ENCODE results near the gene CD226.
"Not testable (repeated sequence)": the region's sequence is repeated elsewhere in the genome, so short reads cannot be mapped to it uniquely, and the experiment has no call there.

CD226 gene

DNA sequence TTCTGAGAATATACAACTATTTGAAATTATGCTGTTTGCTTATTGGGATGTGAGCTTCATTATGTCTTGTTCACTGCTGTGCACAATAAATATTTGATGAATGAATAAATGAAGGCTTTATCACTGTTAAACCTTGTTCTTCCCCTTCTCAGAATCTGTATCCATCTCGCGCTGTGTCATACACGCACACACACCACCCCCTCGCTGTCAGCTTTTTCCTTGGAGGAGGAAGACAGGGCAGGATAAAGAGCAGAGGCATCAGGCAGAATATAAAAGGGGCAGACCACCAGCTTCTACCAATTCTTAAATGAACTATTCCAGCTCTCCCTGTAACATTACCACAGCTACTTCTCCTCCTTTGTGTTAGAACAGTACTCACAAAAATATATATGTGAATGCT, 75.0 kb downstream of the CD226 start:
- DNase-seq (ENCODE audit: low read depth): no peak

GRCh38 chr18:69871363-69871762, 76.3 kb downstream of the CD226 start:
- no peak for DNase-seq (ENCODE audit: low read depth)

GRCh38 chr18:69870736-69871135, 76.9 kb downstream of the CD226 start:
- no peak for DNase-seq (ENCODE audit: low read depth)

- no peak for DNase-seq (ENCODE audit: low read depth)
Observed at GRCh38 chr18:69866212-69866611, 81.5 kb downstream of the CD226 start.

DNA sequence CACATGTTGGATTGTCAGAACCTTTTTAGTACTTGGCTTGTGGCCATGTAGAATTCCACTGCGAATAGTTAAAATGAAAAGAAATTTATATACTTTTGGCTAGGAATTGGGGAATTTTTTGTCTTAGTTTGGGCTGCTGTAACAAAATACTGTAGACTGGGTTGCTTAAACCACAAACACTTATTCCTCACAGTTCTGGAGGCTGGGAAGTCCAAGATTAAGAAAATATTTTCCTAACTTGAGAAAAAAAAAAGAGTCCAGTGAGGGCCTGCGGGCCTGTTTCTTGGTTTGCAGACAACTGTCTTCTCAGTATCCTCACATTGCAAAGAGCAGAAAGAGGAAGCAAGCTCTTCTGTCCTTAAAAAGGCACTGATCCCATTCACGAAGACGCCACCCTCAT, 81.9 kb downstream of the CD226 start:
- no peak for DNase-seq (ENCODE audit: low read depth)

- not testable (repeated sequence) for DNase-seq (ENCODE audit: low read depth)
Observed at GRCh38 chr18:69864802-69865201, 82.9 kb downstream of the CD226 start.

DNA sequence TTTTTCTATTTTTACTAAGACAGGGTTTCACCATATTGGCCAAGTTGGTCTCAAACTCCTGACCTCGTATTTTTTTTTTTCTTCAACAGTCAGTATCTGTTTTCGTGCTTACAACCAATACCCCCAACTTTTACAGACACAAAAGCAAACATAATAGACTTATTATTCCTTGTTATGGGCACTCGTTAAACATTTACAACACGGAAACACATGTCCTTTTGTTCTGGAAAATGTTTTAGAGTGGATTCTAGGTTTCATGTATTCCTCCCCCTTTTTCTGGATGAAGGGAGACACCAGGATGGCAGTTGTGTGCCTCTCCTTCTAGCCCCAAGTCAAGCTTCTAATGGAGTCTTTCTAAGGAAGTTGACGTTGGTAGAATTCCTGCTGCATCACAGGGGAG, 88.8 kb downstream of the CD226 start:
- no peak for DNase-seq (ENCODE audit: low read depth)

- DNase-seq (ENCODE audit: low read depth): no peak
Observed at GRCh38 chr18:69854455-69854854, 93.2 kb downstream of the CD226 start.

GRCh38 chr18:69853051-69853450, 94.6 kb downstream of the CD226 start:
- no peak for DNase-seq (ENCODE audit: low read depth)

GRCh38 chr18:69845593-69846506, 101.8 kb downstream of the CD226 start:
- no peak for DNase-seq (ENCODE audit: low read depth)

DNA sequence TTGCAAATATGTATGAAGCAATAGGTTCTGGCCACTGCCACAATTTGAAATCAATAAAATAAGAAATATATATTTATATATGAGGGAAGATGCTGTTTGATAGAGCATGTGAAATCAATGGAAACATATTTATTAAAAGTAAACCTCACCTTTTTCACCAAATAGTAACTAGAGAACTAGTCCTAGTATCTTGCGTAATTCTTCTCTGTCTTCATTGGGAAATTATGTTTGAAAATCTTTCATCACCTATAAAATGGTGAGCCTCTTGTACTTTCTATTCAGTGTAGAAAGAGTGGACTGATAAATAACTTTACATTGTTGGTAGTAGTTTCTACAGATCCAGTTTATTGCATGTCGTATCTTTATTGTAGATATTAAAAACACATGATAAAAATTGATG, 103.0 kb downstream of the CD226 start:
- DNase-seq (ENCODE audit: low read depth): no peak

DNA sequence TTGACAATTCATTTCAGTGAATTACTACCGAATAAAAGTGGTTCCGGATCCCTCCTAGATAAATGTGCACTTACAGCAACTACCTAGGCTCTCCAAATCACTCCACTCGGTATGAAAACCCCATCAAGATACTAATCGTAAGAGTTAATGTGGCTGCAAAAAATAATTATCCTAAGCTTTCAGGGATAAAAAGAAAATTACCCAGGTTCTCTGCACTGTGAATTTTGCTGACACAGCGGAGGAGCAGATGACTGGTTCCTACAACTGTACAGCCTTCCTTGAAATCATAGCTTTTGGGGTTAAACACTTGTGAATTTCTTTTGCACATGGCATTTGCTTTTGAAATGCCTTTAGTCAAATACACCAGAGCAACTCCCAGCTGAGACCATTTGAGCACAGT, 104.7 kb downstream of the CD226 start:
- DNase-seq (ENCODE audit: low read depth): no peak

DNA sequence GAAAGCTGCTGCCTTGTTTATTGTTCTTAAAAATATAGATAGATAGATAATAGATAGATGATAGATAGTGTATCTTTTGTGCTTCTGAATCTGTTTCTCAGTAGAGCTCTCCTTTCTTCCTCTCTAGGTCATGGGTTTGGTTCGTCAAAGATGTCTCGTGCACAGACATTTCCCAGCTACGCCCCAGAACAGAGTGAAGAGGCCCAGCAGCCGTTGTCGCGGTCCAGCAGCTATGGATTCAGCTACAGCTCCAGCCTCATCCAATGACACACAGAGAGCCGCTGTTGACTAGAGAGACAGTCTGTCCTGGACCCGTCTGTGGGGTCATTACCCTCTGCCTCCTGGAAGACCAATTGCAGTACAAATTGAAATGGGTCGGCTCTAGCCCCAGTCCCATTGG, 106.6 kb downstream of the CD226 start:
- no peak for DNase-seq (ENCODE audit: low read depth)

DNA sequence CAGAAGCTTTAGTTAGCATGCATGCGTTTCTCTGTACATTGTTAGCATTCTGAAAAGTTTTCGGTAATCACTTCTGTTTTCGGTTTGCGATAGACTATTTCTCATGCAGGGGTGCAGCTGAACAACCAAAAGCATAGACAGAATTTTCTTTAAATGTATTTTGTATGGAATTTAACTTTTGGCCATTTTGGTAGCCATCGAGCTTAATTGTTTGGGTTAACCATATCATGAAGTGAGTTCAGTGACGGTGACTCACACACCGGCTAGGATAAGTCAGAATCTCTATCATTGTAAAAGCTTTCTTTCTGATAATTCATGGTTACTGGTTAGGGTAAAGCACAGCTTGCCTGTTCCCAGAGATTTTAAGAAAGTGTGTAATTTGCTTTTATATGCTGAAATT, 107.2 kb downstream of the CD226 start:
- DNase-seq (ENCODE audit: low read depth): no peak

DNA sequence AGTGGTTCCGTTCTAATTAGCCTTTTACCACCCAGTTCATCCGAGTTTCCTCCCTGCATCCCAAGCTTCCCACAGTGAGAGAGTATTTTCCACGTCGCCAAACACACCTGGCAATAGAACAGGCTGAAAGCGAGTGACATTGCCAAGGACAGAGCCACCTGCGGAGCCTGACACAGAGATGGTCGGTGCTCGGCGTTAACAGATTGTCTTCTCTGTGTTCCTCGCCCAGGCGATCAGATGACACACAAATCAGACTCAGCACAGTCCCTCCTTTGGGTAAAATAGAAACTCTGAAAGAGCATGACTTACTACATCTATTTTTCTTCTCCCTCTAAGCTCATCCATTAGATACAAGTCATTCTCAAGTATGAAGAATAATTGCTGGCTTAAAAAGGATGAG, 107.7 kb downstream of the CD226 start:
- no peak for DNase-seq (ENCODE audit: low read depth)

DNA sequence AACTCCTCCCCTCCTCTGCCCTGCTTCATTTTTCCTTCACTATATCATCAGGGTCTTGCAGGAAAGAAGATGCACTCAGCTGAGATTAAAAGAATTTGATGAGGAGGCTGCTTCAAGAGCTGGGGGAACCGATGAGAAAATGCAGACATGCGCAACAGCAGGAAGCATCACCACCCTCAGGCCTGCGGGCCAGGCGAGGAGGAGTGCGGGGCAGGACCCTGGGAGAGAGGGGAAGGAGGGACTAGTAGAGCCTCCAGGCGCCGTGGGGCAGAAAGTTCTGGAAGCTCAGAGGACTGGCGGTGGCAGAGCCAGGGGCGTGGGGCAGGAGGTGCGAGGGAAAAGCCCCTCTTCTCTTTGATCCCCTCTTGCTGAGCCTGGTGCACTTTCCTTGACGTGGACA, 108.2 kb downstream of the CD226 start:
- DNase-seq (ENCODE audit: low read depth): no peak

DNA sequence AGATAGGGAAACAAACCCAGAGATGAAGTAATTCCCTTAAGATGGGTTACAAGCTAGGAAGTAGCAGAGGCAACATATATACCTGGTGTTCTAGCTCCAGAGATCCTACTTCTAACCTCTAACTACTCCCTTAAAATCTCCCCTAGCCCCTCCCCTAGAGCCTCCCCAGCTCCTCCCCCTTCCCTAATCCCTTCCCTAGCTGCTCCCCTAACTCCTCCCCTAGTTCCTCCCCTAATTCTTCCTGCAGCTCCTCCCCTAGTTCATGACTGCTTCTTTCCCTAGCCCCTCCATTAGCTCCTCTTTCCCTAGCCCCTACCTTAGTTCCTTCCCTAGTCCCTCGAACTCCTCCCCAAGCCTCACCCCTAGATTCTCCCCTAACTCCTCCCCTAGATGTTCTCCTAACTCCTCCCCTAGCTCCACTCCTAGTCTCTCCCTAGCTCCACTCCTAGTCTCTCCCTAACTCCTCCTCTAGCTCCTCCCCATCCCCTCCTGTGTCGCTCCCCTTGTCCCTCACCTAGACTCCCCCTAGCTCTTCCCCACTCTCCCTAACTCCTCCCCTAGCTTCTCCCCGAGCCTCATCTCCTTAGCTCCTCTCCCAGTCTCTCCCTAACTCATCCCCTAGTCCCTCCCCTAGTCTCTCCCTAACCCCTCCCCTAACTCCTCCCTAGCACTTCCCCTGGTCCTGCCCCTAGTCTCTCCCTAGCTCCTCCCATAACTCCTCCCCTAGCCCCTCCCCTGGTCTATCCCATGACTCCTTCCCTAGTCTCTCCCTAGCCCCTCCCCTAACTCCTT, 108.9 kb downstream of the CD226 start:
- DNase-seq (ENCODE audit: low read depth): no peak

GRCh38 chr18:69838003-69838402, 109.7 kb downstream of the CD226 start:
- no peak for DNase-seq (ENCODE audit: low read depth)

DNA sequence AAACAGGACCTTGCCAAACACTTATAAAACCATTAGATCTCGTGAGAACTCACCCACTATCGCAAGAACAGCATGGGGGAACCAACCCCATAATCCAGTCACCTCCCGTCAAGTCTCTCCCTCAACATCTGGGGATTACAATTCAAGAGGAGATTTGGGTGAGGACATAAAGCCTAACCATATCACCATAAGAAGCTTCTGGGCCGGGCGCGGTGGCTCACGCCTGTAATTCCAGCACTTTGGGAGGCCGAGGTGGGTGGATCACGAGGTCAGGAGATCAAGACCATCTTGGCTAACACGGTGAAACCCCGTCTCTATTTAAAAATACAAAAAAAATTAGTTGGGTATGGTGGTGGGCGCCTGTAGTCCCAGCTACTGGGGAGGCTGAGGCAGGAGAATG, 112.7 kb downstream of the CD226 start:
- not testable (repeated sequence) for DNase-seq (ENCODE audit: low read depth)

DNA sequence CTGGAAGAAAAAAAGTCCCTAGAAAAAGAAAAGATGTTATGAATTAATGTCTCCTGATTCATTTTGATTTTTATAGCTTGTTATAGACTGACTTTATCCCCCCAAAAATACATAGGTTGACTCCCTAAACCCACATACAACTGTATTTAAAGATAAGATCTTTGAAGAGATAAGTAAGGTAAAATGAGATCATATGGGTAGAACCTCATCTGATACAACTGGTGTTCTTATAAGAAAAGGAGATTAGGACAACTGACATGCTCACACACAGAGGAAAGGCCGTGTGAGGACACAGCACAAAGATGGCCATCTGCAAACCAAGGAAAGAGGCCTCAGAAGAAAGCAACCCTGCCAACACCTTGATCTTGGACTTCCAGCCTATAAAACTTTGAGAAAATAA, 117.5 kb downstream of the CD226 start:
- DNase-seq (ENCODE audit: low read depth): no peak

DNA sequence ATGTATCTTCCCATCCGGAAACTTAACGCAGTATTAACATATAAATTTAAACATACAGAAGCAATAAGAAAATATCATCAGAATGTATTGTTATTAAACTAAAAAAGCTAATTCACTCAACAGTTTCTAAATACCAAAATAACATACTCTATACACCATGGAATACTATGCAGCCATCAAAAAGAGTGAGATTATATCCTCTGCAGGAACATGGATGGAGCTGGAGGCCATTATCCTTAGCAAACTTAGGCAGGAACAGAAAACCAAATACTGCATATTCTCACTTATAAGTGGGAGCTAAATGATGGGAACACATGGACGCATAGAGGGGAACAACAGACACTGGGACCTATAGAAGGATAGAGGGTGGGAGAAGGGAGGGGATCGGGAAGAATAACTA, 127.1 kb downstream of the CD226 start:
- DNase-seq (ENCODE audit: low read depth): no peak

- no peak for DNase-seq (ENCODE audit: low read depth)
Observed at GRCh38 chr18:69819460-69819859, 128.2 kb downstream of the CD226 start.

- peak; percentile 68 for DNase-seq (ENCODE audit: low read depth)
Observed at GRCh38 chr18:69817335-69817940, 130.2 kb downstream of the CD226 start.

Data from fibroblast of the conjunctiva (primary cell).